Rectal smooth muscle tissue (tissue), 1 donor: ENCODE data around the gene P4HTM.

Source experiments
- H3K27ac ChIP-seq: one replicate; pipeline ENCODE4 v1.7.0; 2013; ENCODE audit warnings: low read depth, low read length, inconsistent platforms
- H3K27me3 ChIP-seq: one replicate; pipeline ENCODE4 v1.7.0; 2013; ENCODE audit warnings: low read length; ENCODE audit not compliant: control insufficient read depth, insufficient read depth
- H3K36me3 ChIP-seq: one replicate; pipeline ENCODE4 v1.7.0; 2013; ENCODE audit warnings: low read length; ENCODE audit not compliant: control insufficient read depth, insufficient read depth
- H3K4me1 ChIP-seq: one replicate; pipeline ENCODE4 v1.7.0; 2013; ENCODE audit warnings: low read length; ENCODE audit not compliant: control insufficient read depth, insufficient read depth
- H3K4me3 ChIP-seq: one replicate; pipeline ENCODE4 v1.7.0; 2013; ENCODE audit warnings: low read length
- H3K9ac ChIP-seq: one replicate; pipeline ENCODE4 v1.7.0; 2013; ENCODE audit warnings: low read length

P4HTM gene

DNA sequence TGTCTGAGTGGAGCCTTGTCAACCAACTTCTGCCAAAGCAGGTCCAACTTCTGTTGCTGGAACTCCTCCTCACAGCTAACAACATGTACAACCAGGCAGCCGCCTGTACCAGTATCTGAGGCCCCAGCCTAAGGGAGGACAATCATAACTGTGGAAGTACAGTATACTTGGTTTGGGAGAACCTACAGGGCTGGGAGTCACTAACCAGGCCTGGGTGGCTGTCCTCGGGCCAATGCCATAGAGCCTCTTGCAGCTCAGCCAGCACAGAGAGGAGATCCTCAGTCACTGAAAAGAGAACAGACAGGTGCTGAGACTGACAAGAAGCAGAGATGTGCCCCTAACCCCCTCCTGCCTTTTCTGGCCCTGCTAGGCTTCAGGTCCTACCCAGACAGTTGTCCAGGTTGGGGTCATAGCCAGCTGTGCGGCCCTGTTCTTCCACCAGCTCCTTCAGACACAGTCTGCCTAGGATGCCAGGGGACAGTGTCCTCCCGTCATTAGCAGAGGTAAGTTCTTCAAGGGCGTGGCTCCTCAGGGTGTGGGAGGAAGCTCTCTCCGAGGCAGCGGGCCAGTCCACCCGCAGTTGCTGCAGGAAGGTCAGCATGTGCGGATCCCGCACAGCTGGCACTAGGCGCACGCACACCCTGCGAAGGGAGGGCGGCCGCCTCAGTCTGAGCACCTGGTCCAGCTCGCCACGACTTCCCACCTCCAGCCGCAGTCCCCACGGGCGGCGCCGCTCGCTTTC is 27.4 kb downstream of the P4HTM start:
- Histone ChIP-seq H3K36me3 (peaks cover 22% of the 10 kb centered on the region), H3K27ac (peak overlapping the region; percentile 63), H3K4me1 (peaks cover 12% of the 10 kb centered on the region), H3K9ac (peak overlapping the region; percentile 28), H3K4me3 (peak overlapping the region; percentile 82), H3K27me3 (no peaks in the 10 kb centered on the region)

DNA sequence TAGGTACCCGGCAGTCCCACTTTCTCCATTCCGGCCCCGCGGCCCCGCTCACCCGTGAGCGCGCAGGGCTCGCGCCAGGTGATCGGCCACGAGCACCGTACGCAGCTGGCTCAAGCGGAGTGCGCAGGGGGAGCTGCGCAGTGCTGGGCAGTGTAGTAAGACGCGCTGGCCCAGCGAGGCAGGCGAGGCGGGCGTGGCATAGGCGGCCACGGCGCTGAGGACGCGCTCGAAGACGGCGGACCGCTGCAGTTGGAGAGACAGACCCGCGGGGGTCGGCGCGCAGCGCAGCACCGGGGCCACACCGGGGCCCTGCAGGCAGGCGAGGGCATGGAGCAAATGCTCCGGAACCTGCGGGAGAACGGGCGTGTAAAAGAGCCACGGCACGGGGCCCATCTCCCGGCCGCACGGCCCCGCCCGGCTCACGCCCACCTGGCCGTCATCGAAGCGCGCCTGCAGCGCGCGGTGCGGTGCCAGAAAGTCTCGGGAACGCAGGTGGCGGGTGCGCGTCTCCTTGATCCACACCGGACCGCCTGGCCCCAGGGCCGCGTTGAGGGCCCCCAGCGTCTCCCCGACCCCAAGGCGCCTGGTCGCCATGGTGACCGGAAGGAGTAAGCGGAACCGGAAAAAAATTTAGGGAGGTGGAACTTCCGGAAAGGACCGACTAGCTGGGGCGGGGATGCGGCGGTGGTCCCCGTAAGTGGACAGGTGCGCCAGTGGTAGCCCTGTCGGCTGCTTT is 28.1 kb downstream of the P4HTM start, which contains the start of gene DALRD3:
Gene DALRD3, minus strand, starts transcription at position 610 of the 736 bp plus-strand sequence. Its CDS starts 16 bp downstream, at position 594.
- peak within 1 kb of the TSS; percentile 28 for H3K9ac ChIP-seq
- peak within 1 kb of the TSS; percentile 63 for H3K27ac ChIP-seq
- H3K36me3 ChIP-seq = peaks cover 22% of the 10 kb centered on the region
- peak within 1 kb of the TSS; percentile 82 for H3K4me3 ChIP-seq
- no peaks in the 10 kb centered on the region for H3K27me3 ChIP-seq
- peaks cover 12% of the 10 kb centered on the region for H3K4me1 ChIP-seq

DNA sequence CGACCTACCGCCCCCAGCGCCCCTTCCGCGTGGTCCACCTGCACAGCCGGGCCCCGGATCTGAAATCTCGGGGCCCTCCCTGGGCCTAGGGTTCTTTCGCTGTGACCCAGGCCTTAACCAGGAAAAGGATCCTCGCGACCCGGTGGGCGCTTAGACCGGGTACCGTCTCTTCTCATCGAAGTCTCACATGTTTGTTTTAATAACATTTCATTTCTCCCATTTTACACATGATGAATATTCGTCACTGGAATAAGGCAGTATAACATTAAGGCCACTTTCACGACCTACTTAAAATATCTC is 28.6 kb downstream of the P4HTM start:
- peaks cover 12% of the 10 kb centered on the region for H3K4me1 ChIP-seq
- H3K4me3 ChIP-seq = peak overlapping the region; percentile 82
- peak overlapping the region; percentile 63 for H3K27ac ChIP-seq
- no peaks in the 10 kb centered on the region for H3K27me3 ChIP-seq
- H3K9ac ChIP-seq = peak overlapping the region; percentile 19
- H3K36me3 ChIP-seq = peaks cover 22% of the 10 kb centered on the region

GRCh38 chr3:49019941-49020329 is 29.9 kb downstream of the P4HTM start:
- H3K4me1 ChIP-seq = peaks cover 12% of the 10 kb centered on the region
- H3K9ac ChIP-seq = peak overlapping the region; percentile 66
- H3K36me3 ChIP-seq = peaks cover 27% of the 10 kb centered on the region
- H3K4me3 ChIP-seq = peak overlapping the region; percentile 94
- no peak overlapping the region for H3K27ac ChIP-seq
- no peaks in the 10 kb centered on the region for H3K27me3 ChIP-seq

- no peaks in the 10 kb centered on the region for H3K27me3 ChIP-seq
- peak overlapping the region; percentile 99 for H3K27ac ChIP-seq
- peaks cover 12% of the 10 kb centered on the region for H3K4me1 ChIP-seq
- peak overlapping the region; percentile 78 for H3K9ac ChIP-seq
- H3K4me3 ChIP-seq = peak overlapping the region; percentile 94
- H3K36me3 ChIP-seq = peaks cover 27% of the 10 kb centered on the region
These were observed 30.5 kb downstream of the P4HTM start for GRCh38 chr3:49020330-49021212.

DNA sequence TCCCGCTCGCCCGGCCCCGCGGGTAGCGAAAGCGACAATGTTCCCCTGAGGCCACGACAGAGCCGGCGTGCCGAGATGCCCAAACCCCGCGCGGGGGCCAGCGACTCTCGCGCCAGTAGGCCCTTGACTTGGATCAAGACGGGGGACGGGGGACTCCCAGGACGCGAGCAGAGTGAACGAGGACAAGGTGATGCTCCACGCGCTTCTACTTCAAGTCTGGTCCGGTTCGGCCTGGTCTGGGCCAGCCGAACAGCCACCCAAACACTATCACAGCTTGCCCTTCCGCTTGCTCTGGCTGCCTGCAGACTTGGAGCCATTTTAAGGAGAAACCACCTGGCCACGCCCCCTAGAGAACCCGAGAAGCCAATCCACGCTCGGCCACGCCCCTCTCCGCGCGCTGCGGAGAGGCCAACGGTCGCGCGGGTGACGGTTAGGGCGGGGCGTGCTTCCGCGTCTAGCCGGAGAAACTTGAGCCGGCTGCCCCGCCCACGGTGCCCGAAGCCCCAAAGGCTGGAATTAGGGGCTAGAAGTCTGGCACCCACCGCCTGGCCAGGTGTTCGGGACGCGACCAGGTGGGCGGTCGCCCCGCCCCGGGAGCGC is 31.3 kb downstream of the P4HTM start:
- H3K4me3 ChIP-seq = peak overlapping the region; percentile 94
- peaks cover 12% of the 10 kb centered on the region for H3K4me1 ChIP-seq
- H3K27ac ChIP-seq = peak overlapping the region; percentile 99
- peaks cover 27% of the 10 kb centered on the region for H3K36me3 ChIP-seq
- peak overlapping the region; percentile 98 for H3K9ac ChIP-seq
- H3K27me3 ChIP-seq = no peaks in the 10 kb centered on the region

- peak within 1 kb of the TSS; percentile 99 for H3K27ac ChIP-seq
- peak within 1 kb of the TSS; percentile 94 for H3K4me3 ChIP-seq
- H3K9ac ChIP-seq = peak within 1 kb of the TSS; percentile 98
- peaks cover 30% of the 10 kb centered on the region for H3K36me3 ChIP-seq
- peaks cover 12% of the 10 kb centered on the region for H3K4me1 ChIP-seq
- no peaks in the 10 kb centered on the region for H3K27me3 ChIP-seq
These were observed 32.0 kb downstream of the P4HTM start, which contains the start of gene NDUFAF3 for GRCh38 chr3:49021813-49022687. TSS of gene NDUFAF3 (plus strand) at chr3:49022121. CDS start at chr3:49022145, 24 bp downstream.

DNA sequence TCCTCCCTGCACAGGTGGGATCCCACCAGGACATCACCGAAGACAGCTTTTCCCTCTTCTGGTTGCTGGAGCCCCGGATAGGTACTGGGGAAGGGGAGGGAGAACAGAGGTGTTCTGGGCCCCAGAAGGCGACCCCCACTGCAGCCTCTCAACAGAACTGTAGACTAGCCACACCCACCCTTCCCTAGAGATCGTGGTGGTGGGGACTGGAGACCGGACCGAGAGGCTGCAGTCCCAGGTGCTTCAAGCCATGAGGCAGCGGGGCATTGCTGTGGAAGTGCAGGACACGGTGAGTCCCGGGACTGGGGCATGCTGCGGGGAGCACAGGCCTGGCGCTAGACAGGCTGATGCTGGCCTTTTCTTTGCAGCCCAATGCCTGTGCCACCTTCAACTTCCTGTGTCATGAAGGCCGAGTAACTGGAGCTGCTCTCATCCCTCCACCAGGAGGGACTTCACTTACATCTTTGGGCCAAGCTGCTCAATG is 32.7 kb downstream of the P4HTM start:
- Histone ChIP-seq H3K27ac (peak overlapping the region; percentile 99), H3K36me3 (peaks cover 30% of the 10 kb centered on the region), H3K4me1 (peaks cover 7% of the 10 kb centered on the region), H3K4me3 (peak overlapping the region; percentile 89), H3K9ac (peak overlapping the region; percentile 98), H3K27me3 (no peaks in the 10 kb centered on the region)

GRCh38 chr3:49023775-49024174 is 33.7 kb downstream of the P4HTM start:
- H3K27ac ChIP-seq = no peak overlapping the region

DNA sequence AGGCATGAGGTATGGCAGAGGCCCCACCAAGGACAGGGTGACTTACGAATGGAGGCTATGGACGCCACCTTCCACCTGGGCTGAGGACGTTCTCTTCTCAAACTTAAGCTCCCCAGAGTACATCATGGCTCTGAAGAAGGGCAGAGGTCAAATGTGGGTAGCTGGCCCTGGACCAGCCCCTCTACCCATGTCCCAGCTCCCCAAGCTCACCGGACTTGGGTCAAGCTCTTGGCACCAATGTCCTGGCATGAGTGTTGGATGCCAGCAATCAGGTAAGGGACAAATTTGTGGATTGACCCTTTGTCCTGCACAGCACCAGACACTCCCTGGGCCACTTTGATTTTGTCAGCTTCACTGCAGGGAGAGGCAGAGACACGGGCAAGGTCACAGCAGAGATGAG is 34.4 kb downstream of the P4HTM start:
- H3K27ac ChIP-seq = no peak overlapping the region
- peaks cover 30% of the 10 kb centered on the region for H3K36me3 ChIP-seq
- no peak overlapping the region for H3K4me3 ChIP-seq
- H3K4me1 ChIP-seq = peaks cover 14% of the 10 kb centered on the region
- H3K9ac ChIP-seq = no peak overlapping the region
- no peaks in the 10 kb centered on the region for H3K27me3 ChIP-seq

More at GRCh38 chr3:49023775-49024174, 33.7 kb downstream of the P4HTM start:
- Histone ChIP-seq H3K4me3 (no peak overlapping the region), H3K36me3 (peaks cover 30% of the 10 kb centered on the region), H3K27me3 (no peaks in the 10 kb centered on the region), H3K9ac (no peak overlapping the region), H3K4me1 (peaks cover 13% of the 10 kb centered on the region)
